ENCODE data around the gene CDH24. TPM values are rescaled to one million over a fixed set of nuclear protein-coding genes. Genes with fewer than 3 reads are reported as not detected.

The CDH24 gene
- total RNA-seq, 2 donors from 2014 or later, result 1.6 to 1.8 TPM

DNA sequence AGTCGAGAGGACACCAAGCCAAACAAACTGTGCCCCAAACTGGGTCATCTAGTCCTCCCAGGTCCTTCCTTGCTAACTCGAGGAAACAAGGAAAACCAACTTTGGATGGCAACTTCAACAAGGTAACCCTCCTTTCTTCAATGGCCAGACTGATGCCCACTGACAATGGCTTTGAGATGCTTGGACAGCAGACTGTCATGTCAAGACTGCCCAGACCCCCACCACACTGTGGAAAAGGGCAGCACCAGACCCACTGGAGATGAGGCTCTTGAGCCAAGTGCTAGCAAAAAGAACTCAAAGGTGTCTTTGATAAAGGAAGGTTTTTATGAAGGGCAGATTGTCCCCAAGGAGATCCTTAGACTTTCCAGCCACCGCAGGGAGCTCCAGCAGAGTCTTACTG lies 9.0 kb upstream of the CDH24 start:
- DNase-seq (no peak), ATAC-seq (no peak)
- H3K9me3 ChIP-seq (ENCODE audit: control insufficient read depth, low read length, poor library complexity, severe bottlenecking), result no peaks in the 10 kb centered on the region
- peak overlapping the region; percentile 87 for H3K27ac Mint-ChIP-seq
- H3K27me3 Mint-ChIP-seq, result no peaks in the 10 kb centered on the region
- H3K4me3 Mint-ChIP-seq, result no peak overlapping the region
- H3K4me1 Mint-ChIP-seq, result peaks cover 21% of the 10 kb centered on the region
- H3K36me3 Mint-ChIP-seq (ENCODE audit: low read depth), result peaks cover 3% of the 10 kb centered on the region

DNA sequence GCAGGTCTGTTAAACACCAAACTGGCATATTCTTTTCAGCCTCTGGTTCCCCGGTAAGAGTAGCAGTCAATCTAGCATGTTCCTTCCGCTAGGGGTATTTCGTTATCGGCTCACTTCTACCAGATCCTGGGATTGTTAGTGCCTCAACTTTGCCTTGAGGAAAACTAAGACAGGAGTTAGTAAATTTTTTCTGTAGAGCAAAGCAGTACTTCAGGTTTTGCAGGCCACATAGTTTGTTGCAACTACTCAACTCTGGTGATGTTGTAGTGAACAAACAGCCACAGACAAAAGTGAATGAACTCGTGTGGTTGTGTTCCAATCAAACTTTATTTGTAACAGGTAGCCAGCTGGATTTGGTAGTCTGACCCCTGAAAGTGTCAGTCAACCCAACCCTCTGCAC lies 6.3 kb upstream of the CDH24 start:
- H3K27ac Mint-ChIP-seq, result no peak overlapping the region
- H3K9me3 ChIP-seq (ENCODE audit: control insufficient read depth, low read length, poor library complexity, severe bottlenecking), result no peaks in the 10 kb centered on the region
- no peak overlapping the region for H3K4me3 Mint-ChIP-seq
- peaks cover 9% of the 10 kb centered on the region for H3K4me1 Mint-ChIP-seq
- no peak for ATAC-seq
- H3K36me3 Mint-ChIP-seq (ENCODE audit: low read depth), result peaks cover 6% of the 10 kb centered on the region
- no peaks in the 10 kb centered on the region for H3K27me3 Mint-ChIP-seq
- DNase-seq, result no peak

DNA sequence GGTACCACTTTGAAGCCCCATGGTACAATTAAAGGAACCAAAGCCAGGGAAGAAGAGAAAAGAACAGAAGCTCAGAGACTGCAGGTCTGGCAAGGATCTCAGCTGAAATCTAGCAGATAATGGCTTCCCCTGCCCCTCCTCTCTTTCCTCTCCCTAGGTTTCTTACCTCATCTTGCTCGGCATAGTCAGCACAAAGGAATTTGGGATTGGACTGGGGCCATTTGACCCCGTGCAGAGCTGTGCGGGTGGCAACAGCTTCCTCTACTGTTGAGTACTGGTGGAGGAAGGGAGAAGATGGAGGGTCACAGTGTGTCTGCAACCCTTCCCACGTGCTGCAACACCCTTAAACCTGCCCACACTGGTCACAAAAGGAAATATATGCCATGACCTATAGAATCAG lies 4.7 kb upstream of the CDH24 start:
- Mint-ChIP-seq H3K4me3 (no peak overlapping the region), H3K4me1 (peaks cover 15% of the 10 kb centered on the region), H3K27me3 (no peaks in the 10 kb centered on the region), H3K27ac (peak overlapping the region; percentile 54), H3K36me3 (ENCODE audit: low read depth) (peaks cover 6% of the 10 kb centered on the region)
- no peak for DNase-seq
- no peaks in the 10 kb centered on the region for H3K9me3 ChIP-seq (ENCODE audit: control insufficient read depth, low read length, poor library complexity, severe bottlenecking)
- ATAC-seq, result no peak

DNA sequence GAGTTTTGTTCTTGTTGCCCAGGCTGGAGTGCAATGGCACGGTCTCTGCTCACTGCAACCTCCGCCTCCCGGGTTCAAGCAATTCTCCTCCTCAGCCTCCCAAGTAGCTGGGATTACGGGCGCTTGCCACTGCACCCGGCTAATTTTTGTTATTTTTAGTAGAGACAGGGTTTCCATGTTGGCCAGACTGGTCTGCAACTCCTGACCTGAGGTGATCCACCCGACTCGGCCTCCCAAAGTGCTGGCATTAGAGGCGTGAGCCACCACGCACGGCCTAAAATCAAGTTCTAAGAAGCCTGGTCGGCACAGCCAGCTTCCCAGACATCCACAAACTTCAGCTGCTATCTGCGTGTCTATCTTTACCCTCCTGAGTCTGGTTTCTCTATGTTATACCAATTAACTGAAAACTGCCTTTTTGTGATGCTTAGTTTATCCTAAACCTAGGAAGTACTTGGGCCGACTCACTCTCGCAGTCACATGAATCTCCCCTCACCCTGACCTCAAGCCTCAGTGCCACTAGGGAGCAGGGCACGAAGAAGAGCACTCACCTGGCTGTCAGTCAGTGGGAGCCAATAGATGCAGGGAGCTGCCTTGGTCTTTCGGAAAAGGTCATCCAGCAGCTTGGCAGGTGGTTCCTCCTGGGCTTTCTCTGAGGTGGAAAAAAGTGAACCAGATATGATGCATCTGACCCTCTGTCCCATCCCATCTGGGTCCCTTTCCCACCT lies 3.4 kb upstream of the CDH24 start:
- Mint-ChIP-seq H3K4me1 (peaks cover 22% of the 10 kb centered on the region), H3K36me3 (ENCODE audit: low read depth) (peaks cover 5% of the 10 kb centered on the region), H3K4me3 (no peak overlapping the region), H3K27ac (no peak overlapping the region), H3K27me3 (no peaks in the 10 kb centered on the region)
- no peak for ATAC-seq
- DNase-seq, result no peak
- H3K9me3 ChIP-seq (ENCODE audit: control insufficient read depth, low read length, poor library complexity, severe bottlenecking), result no peaks in the 10 kb centered on the region

DNA sequence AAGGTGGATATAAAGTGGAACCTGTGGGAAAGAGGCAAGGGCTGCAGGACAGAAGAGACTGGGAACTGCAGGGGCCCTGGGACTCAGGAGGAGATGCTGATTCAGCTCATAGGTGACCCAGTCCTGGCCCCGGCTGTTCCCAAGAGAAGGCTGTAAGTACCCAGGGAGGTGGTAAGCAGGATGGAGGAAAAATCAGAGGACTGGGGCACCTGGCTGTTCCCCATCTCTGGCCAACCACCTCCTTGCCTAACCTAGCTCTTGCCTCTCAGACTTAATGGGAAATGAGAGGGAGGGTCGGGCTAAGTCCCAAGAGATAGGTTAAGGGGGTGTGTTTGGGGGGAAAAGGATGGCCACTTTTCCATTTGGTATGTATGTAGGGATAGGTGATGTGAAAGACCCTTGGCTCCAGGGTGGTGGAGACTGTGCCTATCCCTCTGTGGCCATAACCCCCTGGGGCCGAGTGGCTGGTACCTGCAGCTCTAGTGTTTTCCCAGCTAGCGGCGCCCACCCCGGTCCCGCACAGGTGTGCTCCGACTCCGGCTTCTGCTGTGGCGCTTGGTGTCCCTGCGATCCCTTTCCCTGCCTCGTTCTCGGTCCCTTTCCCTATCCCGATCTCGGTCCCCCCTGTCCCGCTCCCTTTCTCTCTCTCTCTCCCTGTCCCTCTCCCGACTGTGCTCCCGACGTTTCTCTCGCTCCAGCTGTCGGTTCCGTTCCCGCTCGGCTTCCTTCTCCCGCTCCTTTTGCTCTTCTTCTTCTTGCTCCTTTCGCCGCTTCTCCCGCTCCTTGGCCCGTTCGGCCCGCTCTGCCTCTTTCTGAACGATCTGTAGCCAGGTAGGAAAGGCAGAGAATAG lies 1.6 kb upstream of the CDH24 start:
- peaks cover 5% of the 10 kb centered on the region for H3K36me3 Mint-ChIP-seq (ENCODE audit: low read depth)
- no peak for DNase-seq
- H3K9me3 ChIP-seq (ENCODE audit: control insufficient read depth, low read length, poor library complexity, severe bottlenecking), result no peaks in the 10 kb centered on the region
- H3K27me3 Mint-ChIP-seq, result no peaks in the 10 kb centered on the region
- peaks cover 23% of the 10 kb centered on the region for H3K4me1 Mint-ChIP-seq
- peak overlapping the region; percentile 79 for H3K27ac Mint-ChIP-seq
- ATAC-seq, result no peak
- H3K4me3 Mint-ChIP-seq, result peak overlapping the region; percentile 67

DNA sequence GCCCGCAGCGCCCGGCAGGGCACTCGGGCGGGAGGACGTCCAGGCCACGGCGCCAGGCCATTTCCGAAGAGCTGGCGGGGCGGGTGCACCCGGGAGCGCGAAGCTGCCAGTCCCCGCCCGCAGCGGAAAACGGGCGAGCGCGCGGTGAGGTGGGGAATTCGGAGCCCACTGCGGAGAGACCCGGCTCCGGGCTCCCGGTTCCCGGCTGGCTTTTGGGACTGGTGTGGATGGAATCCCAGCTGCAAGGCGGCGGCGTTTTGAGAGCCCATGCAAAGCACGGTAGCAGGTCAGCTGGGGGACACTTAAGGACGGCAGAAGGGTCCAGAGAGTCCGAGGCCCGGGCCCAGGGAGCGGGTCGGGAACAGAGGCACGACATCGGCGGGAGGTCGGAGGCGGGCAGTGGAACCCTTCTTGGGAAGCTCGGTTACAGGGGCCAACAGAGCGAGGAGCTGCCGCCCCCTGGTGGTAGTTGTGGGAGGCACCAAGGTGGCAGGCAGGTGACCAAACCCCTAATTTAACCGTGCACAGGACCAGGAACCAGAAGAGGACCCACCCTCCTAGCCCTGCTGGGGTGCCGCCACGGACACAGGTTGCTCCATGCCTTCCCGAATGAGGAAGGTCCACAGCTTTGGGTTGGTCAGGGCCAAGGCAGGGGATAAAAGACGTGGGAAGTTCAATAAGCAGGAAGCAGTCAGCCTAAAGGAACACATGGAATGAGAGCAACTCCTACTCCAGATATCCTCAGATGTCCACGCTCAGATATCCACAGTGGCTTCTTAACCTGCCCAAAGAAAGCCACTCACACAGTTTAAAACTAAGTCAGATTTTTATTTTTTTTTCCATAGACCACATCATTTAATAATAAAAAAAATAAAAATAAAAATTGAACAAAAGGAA lies 685 bp upstream of the CDH24 start:
- H3K27me3 Mint-ChIP-seq, result no peaks in the 10 kb centered on the region
- H3K36me3 Mint-ChIP-seq (ENCODE audit: low read depth), result peaks cover 5% of the 10 kb centered on the region
- H3K4me1 Mint-ChIP-seq, result peaks cover 23% of the 10 kb centered on the region
- no peaks in the 10 kb centered on the region for H3K9me3 ChIP-seq (ENCODE audit: control insufficient read depth, low read length, poor library complexity, severe bottlenecking)
- H3K27ac Mint-ChIP-seq, result peak overlapping the region; percentile 27
- DNase-seq, result peak; percentile 76 to 82 (median 79)
- H3K4me3 Mint-ChIP-seq, result peak overlapping the region; percentile 88
- ATAC-seq, result peak; percentile 75

DNA sequence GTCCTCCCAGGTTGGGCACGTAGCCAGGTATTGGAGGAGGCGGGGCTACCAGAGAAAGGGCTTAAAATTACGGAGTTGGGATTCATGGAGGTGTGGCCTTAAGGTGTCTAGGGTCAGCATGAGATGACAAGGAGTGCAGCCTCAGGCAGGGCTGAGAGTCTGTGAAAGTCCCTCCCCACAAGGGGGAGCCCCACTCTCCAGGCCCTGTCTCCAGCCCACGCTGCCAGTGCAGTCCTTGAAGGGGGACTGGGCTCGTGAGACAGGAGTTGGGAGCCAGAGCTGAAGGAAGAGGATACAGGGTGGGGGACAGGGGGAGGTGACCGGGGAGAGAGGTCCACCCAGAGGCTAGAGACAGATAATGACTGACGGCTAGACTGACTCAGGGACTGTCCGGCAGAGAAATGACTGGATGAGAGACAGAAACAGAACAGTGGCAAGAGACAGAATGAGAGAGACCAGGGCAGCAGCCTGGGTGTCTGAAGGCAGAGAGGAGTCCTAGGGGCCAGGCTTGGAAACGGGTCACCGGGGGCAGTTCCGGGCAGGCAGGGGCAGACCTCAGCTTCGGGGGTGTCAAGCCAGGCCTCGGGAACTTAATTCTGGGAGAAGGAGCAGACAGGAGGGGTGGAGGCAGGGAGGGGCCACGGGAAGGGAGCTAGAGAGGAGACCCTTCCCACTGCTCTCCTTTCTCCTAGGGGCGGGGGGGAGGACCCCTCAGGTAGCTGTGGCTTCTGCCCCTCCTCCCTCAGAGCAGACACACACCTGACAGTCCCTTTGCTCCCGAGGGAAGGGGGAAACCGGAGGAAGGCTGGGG lies 970 bp downstream of the CDH24 start:
- peak; percentile 54 to 61 (median 57) for DNase-seq
- ATAC-seq, result peak; percentile 77
- H3K9me3 ChIP-seq (ENCODE audit: control insufficient read depth, low read length, poor library complexity, severe bottlenecking), result no peaks in the 10 kb centered on the region
- H3K27me3 Mint-ChIP-seq, result no peaks in the 10 kb centered on the region
- H3K4me1 Mint-ChIP-seq, result peaks cover 23% of the 10 kb centered on the region
- H3K4me3 Mint-ChIP-seq, result peak overlapping the region; percentile 96
- H3K36me3 Mint-ChIP-seq (ENCODE audit: low read depth), result peaks cover 5% of the 10 kb centered on the region
- H3K27ac Mint-ChIP-seq, result peak overlapping the region; percentile 79

DNA sequence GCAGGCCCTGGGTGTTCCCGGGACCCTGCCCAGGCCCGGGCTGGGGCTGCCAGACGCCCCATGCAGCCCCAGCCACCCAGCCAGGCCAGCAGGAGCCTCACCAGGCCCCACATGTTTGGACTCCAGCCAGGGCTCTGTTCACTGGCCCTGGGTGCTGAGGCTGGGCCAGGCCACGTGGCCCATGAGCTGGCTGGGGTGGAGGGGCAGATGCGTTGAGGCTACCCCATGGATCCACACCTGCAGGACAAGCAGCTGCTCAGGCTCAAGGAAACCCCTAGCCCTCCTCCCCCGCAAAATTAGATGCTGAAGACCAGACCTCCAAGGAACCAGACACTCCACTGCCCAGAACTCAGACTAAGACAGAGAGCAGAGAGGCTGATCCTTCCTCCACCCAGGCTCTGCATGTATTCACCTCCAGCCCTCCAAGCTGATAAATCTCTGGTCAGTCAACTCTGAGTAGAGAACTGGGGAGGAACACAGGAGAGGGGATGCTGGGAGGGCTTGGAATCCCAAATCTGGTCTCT lies 1.6 kb downstream of the CDH24 start:
- ATAC-seq, result peak; percentile 1
- peaks cover 5% of the 10 kb centered on the region for H3K36me3 Mint-ChIP-seq (ENCODE audit: low read depth)

DNA sequence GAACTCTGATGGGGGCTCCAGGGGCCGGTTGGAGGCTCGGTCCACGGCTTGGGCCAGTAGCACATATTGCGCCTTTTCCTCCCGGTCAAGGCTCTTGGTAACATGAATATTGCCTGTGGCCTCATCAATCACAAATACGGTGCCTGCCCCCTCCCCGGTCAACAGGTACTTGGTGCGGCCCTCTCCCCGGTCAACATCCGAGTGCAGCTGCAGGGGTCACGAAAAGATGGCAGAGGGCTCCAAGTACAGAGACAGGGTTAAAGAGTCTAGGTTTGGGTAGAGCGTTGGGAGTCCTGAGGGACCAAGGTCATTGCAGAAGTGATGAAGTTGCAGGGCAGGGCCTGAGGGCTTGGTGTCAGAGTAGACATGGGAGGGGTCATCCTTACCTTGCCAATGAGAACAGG lies 2.2 kb downstream of the CDH24 start:
- Mint-ChIP-seq H3K4me3 (peak overlapping the region; percentile 28), H3K27ac (no peak overlapping the region), H3K4me1 (peaks cover 23% of the 10 kb centered on the region), H3K36me3 (ENCODE audit: low read depth) (peaks cover 5% of the 10 kb centered on the region), H3K27me3 (no peaks in the 10 kb centered on the region)
- no peaks in the 10 kb centered on the region for H3K9me3 ChIP-seq (ENCODE audit: control insufficient read depth, low read length, poor library complexity, severe bottlenecking)
- DNase-seq, result no peak
- no peak for ATAC-seq

More for the DNA sequence above, 1.6 kb downstream of the CDH24 start:
- no peaks in the 10 kb centered on the region for H3K9me3 ChIP-seq (ENCODE audit: control insufficient read depth, low read length, poor library complexity, severe bottlenecking)
- no peak for DNase-seq
- Mint-ChIP-seq H3K4me3 (peak overlapping the region; percentile 96), H3K4me1 (peaks cover 23% of the 10 kb centered on the region), H3K27ac (peak overlapping the region; percentile 79), H3K27me3 (no peaks in the 10 kb centered on the region)

DNA sequence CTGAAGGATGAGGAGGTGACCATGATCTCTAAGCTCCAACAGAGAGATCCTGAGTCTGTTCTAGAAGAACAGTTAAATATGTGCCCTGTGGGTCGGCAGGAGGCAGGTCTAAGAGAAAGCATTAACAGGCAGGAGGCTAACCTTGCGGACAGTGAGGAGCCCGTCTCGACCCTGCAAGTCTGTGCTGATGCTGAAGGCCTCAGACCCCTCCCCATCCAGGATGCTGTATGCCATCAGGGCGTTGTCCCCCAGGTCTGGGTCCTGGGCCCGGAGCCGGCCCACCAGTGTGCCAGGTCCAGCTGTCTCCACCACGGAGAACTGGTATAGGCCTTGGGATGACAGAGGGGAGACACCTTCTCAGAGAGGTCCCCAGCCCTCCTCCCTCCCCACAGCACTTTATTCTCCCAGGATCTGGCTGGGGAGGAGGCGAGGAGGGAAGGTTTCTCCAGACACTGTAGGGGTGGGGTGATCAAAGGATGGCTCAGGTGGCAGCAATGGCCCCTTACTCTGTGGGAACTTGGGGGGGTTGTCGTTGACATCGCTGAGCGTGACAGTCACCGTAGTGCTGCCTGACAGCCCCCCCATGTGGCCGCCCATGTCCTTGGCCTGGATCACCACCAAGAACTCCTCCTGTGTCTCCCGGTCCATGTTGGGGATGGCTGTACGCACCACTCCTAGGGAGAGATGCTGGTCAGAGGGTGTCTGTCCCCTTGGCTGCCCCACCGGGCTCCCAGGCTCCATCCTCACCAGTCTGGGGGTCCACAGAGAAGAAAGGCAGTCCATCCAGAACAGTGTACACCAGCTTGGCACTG lies 3.1 kb downstream of the CDH24 start:
- Mint-ChIP-seq H3K4me3 (no peak overlapping the region), H3K27me3 (no peaks in the 10 kb centered on the region), H3K4me1 (peaks cover 20% of the 10 kb centered on the region), H3K27ac (peak overlapping the region; percentile 11), H3K36me3 (ENCODE audit: low read depth) (peaks cover 3% of the 10 kb centered on the region)
- ATAC-seq (no peak), DNase-seq (no peak)
- no peaks in the 10 kb centered on the region for H3K9me3 ChIP-seq (ENCODE audit: control insufficient read depth, low read length, poor library complexity, severe bottlenecking)

DNA sequence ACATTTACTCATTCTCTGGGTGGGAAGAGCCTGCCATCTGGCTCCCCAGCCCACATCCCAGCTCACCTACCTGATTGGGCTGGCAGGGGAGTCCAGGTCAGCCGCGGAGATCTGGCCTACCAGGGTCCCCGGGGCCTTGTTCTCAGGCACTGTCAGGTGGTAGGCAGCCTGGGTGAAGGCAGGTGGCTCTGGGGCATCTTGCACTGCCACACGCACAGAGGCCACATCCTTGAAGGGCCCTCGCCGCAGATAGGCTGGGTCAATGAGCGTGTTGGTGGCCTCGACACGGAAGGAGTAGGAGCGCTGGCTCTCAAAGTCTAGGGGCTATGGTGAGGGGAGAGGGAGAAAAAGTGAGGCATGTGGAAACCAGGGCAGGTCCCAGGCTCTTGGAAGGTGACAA lies 3.9 kb downstream of the CDH24 start:
- H3K4me3 Mint-ChIP-seq, result no peak overlapping the region
- DNase-seq, result no peak
- H3K36me3 Mint-ChIP-seq (ENCODE audit: low read depth), result peaks cover 2% of the 10 kb centered on the region
- H3K27me3 Mint-ChIP-seq, result no peaks in the 10 kb centered on the region
- H3K9me3 ChIP-seq (ENCODE audit: control insufficient read depth, low read length, poor library complexity, severe bottlenecking), result no peaks in the 10 kb centered on the region
- peak overlapping the region; percentile 37 for H3K27ac Mint-ChIP-seq
- H3K4me1 Mint-ChIP-seq, result peaks cover 19% of the 10 kb centered on the region
- ATAC-seq, result no peak
